Right renal cortex interstitium (tissue), 3 donors: ENCODE measurements around the gene ENOX1. TPM values are rescaled to one million over a fixed set of nuclear protein-coding genes. Genes with fewer than 3 reads are reported as not detected.
"Not testable (repeated sequence)": the region's sequence is repeated elsewhere in the genome, so short reads cannot be mapped to it uniquely, and the experiment has no call there.

ENCODE experiments used
- DNase-seq, 3 donors: peaks; one replicate each; pipeline ENCODE4 v3.0.0-alpha.2; 2013; ENCODE audit warnings: low read depth in 3 of 3, low spot score in 2 of 3
- polyA plus RNA-seq, 3 donors: library from polyadenylated mRNA; unstranded; fragments of 120-200 nt; gene quantifications; one replicate each; pipeline ENCODE4 v1.2.1, GENCODE V29; 2013; ENCODE audit not compliant: insufficient read length in 3 of 3

The ENOX1 gene
- polyA plus RNA-seq, 3 donors: 8.8 to 11.9 (median 11.1) TPM

GRCh38 chr13:43444081-43444480 is 342.7 kb downstream of the ENOX1 start:
- no peak for DNase-seq

GRCh38 chr13:43441899-43442499 is 344.8 kb downstream of the ENOX1 start:
- DNase-seq: no peak

DNA sequence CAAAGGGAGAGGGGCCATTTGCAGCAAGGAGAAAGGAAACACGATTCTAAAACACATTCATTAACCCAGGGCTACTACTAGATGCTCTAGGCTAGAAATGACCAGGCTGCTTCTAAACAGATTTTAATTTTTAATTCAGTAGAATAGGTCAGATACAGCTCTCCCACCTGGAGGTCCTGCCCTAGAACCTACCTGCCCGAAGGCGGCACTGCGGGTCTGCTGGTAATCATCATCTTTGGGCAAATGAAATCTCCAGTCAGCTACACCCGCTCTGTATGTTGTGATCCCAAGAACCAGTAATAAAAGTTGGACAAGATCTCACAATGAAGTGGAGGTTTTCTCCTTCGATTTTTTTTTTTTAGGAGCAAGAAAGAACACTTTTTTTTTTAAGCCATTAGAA is 345.3 kb downstream of the ENOX1 start:
- no peak for DNase-seq

DNA sequence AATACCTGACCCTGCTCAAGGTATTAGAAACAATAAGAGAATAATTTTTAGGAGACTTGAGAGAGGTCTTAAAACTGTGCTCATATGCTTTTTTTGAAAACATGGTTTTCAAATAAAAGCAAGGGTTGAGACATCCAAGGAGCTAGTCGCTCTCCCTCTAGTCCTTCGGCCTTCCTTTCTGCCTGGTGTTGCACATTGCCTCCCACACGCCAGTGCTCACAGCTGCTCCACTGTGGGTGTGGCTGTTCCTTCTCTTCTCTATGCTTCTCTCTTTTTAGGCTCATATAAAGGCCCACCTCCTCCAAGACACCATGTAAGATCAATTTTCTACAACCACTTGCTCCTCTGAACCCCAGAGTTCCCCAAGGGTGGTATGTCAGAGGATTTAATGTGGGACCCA is 352.6 kb downstream of the ENOX1 start:
- DNase-seq: no peak

DNA sequence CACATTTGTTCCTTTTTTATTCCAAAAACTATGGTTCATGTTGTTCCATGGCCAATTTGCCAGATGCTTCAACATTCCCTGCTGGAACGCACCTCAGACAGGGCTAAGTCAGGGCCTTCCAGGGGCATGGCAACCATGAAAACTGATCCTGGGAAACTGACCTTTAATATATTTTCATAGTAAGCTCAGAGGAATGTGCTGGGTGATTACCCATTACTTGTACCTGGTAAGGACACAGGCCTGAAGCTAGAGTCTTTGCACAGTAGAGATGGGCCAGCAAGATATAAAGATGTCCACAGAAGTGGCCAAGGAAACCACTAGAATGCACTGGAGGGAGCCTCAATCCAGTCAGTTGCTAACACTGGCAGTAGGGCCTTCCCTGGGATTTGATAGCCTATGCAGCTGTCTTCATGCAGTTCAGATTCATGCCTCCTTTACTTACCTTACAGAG is 353.1 kb downstream of the ENOX1 start:
- no peak for DNase-seq

DNA sequence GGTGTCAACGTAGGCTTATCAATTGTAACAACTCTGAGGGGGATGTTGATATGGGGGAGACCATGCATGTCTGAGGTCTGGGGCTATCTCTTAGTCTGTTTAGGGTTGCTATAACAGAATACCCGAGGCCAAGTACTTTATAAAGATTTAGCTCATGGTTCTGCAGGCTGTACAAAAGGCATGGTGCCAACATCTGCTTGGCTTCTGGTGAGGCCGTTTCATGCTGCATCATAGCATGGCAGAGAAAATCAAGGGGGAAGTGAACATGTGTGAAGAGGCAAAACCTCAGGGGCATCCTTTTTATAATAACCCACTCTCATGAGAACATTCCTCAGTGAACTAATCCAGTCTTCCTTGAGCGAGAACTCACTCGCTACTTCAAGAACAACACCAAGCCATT is 353.8 kb downstream of the ENOX1 start:
- no peak for DNase-seq

DNA sequence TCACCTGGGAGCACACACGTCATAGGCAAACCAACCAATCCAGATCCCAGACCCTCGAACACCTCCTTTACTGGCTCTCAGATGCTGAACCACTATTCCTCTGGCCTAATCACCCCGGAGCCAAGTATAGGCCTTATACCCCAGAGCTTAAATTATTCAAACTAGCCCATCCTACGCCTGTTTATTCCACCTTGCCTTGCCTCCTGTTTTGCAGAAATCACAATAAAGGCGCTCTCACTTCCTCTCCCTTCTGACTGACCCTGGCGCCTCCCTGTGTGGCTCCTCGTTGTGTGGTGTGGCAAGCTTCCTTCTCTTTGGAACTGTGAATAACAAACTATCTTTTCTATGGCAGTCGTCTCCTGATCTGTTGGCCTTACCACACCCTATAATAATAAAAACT is 354.9 kb downstream of the ENOX1 start:
- DNase-seq: no peak

- DNase-seq: no peak
These were observed 355.5 kb downstream of the ENOX1 start for GRCh38 chr13:43431290-43431716.

GRCh38 chr13:43428545-43429296 is 358.1 kb downstream of the ENOX1 start:
- DNase-seq: no peak

DNA sequence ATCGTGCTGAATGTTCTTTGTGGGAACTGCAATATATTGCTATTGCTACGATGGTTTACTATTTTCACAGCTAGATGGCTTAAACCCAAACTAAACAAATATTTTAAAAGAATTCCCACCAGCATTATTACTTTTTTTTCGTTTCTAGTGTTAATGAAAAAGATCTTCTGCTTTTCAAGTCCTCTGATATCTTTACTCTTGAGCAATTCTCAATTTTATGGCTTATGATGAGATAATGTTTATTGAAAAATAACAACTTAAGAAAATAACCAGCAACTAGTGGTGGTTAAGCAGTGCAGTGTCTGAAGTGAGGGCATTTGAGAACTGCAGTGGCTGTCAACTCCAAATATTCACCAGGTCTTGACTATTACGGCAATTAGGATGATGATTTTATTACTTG is 360.4 kb downstream of the ENOX1 start:
- DNase-seq: no peak

DNA sequence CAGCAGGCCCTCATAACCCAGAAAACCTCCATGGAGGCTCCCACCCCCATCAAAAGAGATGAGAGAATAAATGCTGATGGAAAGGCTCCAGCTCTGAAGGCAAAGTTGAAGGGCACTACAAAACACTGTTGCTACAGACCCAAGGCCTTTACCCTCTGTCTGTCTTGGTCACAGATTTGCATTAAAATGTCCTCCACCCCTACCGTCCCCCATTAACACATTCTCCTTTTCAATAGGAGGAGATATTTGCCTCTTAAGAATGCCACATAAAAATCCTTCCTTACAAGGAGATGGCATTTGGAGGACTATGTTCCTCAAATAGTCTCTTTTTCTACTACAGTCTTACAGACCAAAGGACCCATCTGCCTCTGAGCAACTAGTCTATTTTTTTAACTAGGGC is 361.5 kb downstream of the ENOX1 start:
- DNase-seq: no peak

- no peak for DNase-seq
These were observed 362.4 kb downstream of the ENOX1 start for GRCh38 chr13:43424412-43424811.

DNA sequence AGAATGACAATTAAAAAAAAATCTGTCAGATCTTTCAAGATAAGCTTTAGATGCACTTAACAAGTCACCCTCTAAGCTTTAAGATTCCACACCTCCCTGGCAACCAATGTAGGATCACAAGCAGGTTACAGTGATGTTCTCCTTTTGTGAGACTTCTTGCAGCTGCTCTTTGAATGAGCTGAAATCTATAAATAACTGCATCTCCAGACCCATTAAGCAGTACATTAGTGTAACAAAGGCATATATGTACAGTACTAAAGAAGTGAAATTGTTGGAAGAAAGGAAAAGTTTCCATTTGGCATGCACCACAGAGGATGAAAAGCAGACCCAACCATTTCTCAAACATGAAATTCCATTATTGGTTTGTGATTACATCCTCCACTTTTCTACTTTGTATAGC is 364.7 kb downstream of the ENOX1 start:
- no peak for DNase-seq

- DNase-seq: not testable (repeated sequence)
These were observed 369.9 kb downstream of the ENOX1 start for GRCh38 chr13:43416842-43417241.

- DNase-seq: not testable (repeated sequence)
These were observed 370.4 kb downstream of the ENOX1 start for GRCh38 chr13:43416408-43416807.

DNA sequence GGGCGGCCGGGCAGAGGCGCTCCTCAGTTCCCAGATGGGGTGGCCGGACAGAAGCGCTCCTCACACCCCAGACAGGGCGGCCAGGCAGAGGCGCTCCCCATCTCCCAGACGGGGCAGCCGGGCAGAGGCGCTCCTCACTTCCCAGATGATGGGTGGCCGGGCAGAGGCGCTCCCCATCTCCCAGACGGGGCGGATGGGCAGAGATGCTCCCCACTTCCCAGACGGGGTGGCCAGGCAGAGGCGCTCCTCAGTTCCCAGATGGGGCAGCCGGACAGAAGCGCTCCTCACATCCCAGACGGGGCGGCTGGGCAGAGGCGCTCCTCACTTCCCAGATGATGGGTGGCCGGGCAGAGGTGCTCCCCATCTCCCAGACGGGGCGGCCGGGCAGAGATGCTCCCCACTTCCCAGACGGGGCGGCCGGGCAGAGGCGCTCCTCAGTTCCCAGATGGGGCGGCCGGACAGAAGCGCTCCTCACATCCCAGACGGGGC is 370.8 kb downstream of the ENOX1 start:
- DNase-seq: not testable (repeated sequence)

- no peak for DNase-seq
These were observed 372.7 kb downstream of the ENOX1 start for GRCh38 chr13:43414111-43414510.

- DNase-seq: no peak
These were observed 375.0 kb downstream of the ENOX1 start for GRCh38 chr13:43411741-43412140.

GRCh38 chr13:43411211-43411610 is 375.6 kb downstream of the ENOX1 start:
- DNase-seq: no peak

DNA sequence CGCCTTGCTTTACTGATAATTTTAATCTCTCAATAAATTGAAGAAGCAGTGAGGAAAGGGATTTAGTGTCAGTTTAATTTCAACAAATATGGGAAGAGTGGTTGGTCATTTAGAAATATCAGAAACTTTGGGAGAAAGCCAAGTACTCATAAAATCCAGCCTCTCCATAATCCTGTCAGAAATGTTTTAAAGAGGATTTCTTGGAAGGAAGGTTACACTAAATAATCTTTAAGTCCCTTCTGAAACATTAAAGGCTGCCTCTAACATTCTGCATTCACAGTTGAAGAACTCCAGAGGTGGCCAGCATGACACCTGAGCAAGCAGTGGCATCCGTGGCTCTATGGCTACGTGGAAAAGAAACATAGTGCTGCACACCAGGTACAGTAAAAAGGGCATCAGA is 378.5 kb downstream of the ENOX1 start:
- no peak for DNase-seq

DNA sequence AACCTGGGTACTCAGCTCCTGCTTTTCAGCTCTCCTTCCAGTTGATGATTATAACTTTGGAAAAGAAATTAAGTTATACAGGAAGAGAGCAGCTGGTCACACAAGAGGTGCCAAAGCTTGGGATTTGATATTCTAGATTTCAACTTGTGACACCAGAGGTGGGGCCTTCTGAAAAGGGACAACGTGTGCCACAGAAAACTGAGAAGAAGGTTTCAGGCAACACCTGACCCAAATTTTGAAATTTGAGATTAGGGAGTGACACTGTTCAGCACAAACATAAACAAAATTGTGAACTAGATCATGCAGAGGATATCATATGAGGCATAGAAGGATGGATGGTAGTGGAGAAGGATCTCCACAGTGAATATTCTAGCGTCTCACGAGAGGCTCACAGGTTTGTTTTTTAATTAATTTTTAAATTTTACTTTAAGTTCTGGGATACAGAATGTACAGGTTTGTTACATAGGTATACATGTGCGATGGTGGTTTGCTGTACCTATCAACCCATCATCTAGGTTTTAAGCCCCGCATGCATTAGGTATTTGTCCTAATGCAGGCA is 379.7 kb downstream of the ENOX1 start:
- no peak for DNase-seq

DNA sequence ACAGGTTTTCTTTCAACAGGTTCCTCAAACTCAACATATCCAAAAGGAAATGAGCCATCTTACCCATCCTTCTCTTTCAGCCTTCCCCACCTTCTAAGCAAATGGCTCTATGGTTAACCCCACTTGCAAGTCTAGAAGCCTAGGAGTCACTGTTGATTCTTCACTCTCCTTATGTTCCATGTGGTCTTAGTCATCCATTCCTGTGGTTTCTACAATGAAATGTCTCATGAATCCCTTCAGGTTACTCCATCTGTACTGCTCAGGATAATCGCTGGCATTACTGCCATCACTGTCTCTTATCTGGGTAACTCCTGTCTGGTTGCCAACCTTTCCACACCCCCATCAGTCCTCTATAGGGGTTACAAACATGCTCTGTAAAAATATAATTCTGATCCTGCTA is 381.3 kb downstream of the ENOX1 start:
- no peak for DNase-seq
